Mesendoderm (in vitro differentiated cells): ENCODE measurements around the gene SULF2.
A peak's percentile ranks its signal among the peaks of the same experiment; 100 is the strongest.

Experiments
- DNase-seq: peaks from one replicate; pipeline ENCODE4 v3.0.0; 2013
- H2AK5ac ChIP-seq: 2 replicates; pipeline ENCODE4 v1.6.1; 2013; ENCODE audit warnings: low read length, inconsistent platforms
- H2BK120ac ChIP-seq: 2 replicates; pipeline ENCODE4 v1.6.1; 2013; ENCODE audit warnings: low read depth, mild to moderate bottlenecking, low read length, moderate library complexity, mixed read lengths
- H2BK15ac ChIP-seq: replicated peaks from 2 replicates; pipeline ENCODE4 v1.6.1; 2013; ENCODE audit warnings: low read depth, mild to moderate bottlenecking, moderate library complexity
- H2BK5ac ChIP-seq: 2 replicates; pipeline ENCODE4 v1.6.1; 2013; ENCODE audit warnings: low read length, inconsistent platforms
- H3K18ac ChIP-seq: 2 replicates; pipeline ENCODE4 v1.6.1; 2013; ENCODE audit warnings: mild to moderate bottlenecking, low read length, mixed read lengths
- H3K23ac ChIP-seq: one replicate; pipeline ENCODE4 v1.6.1; 2013; ENCODE audit warnings: low read length
- H3K27ac ChIP-seq: 2 replicates; pipeline ENCODE4 v1.5.1; 2013; ENCODE audit warnings: low read depth, mild to moderate bottlenecking, inconsistent platforms, low read length, moderate library complexity
- H3K27me3 ChIP-seq: 2 replicates; pipeline ENCODE4 v1.6.1; 2013; ENCODE audit warnings: low read length, control low read depth, mild to moderate bottlenecking, inconsistent platforms; ENCODE audit not compliant: insufficient read depth, poor library complexity
- H3K36me3 ChIP-seq: 2 replicates; pipeline ENCODE4 v1.6.1; 2013; ENCODE audit warnings: low read length, inconsistent platforms; ENCODE audit not compliant: control insufficient read depth, insufficient read depth
- H3K4ac ChIP-seq: one replicate; pipeline ENCODE4 v1.6.1; 2013; ENCODE audit warnings: low read depth, mild to moderate bottlenecking, low read length, moderate library complexity
- H3K4me1 ChIP-seq: 2 replicates; pipeline ENCODE4 v1.6.1; 2013; ENCODE audit warnings: low read depth, low read length, inconsistent platforms; ENCODE audit not compliant: control insufficient read depth
- H3K4me2 ChIP-seq: 2 replicates; pipeline ENCODE4 v1.6.1; 2013; ENCODE audit warnings: low read length
- H3K4me3 ChIP-seq: 2 replicates; pipeline ENCODE4 v1.5.1; 2013; ENCODE audit warnings: mild to moderate bottlenecking, low read length
- H3K56ac ChIP-seq: one replicate; pipeline ENCODE4 v1.6.1; 2013; ENCODE audit warnings: low read length
- H3K79me1 ChIP-seq: 2 replicates; pipeline ENCODE4 v1.6.1; 2013; ENCODE audit warnings: low read length, inconsistent platforms
- H3K79me2 ChIP-seq: 2 replicates; pipeline ENCODE4 v1.6.1; 2013; ENCODE audit warnings: mild to moderate bottlenecking, low read length; ENCODE audit not compliant: control insufficient read depth, insufficient read depth
- H3K9ac ChIP-seq: 2 replicates; pipeline ENCODE4 v1.6.1; 2013; ENCODE audit warnings: low read length, inconsistent platforms
- H4K5ac ChIP-seq: one replicate; pipeline ENCODE4 v1.6.1; 2013; ENCODE audit warnings: low read length
- H4K8ac ChIP-seq: one replicate; pipeline ENCODE4 v1.6.1; 2013; ENCODE audit warnings: low read depth, mild to moderate bottlenecking, control low read depth, low read length, moderate library complexity
- WGBS: extraction: QIAGEN DNeasy Blood & Tissue Kit; methylation state at CpG from one replicate; pipeline ENCODE4 v1.1.7; 2013; ENCODE audit warnings: low lambda C conversion rate, missing lambda C conversion rate; ENCODE audit not compliant: insufficient coverage; ENCODE audit errors: extremely low coverage; 5-methylcytosine and 5-hydroxymethylcytosine counted together

SULF2 gene

DNA sequence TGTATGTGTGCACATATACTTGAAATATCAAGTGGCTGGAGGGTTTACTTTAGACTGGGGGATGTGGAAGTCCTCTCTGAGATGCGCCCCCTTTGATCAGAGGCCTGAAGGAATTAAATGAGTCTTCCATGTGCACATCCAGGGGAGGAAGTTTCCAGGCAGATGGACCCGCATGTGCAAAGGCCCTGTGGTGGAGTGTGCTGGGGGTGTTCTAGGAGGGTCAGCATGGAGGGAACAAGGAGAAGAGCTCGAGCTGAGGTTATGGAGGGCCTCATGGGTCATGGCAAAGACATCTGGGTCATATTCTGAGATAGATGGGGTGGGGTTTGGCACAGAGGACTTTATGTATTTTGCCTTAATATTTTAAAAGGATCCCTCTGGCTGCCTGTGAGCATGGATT, 17.7 kb upstream of the SULF2 start:
- Histone ChIP-seq H2BK5ac (no peak overlapping the region), H3K27me3 (no peaks in the 10 kb centered on the region), H2BK120ac (no peak overlapping the region), H3K18ac (no peak overlapping the region), H3K9ac (no peak overlapping the region), H3K23ac (no peak overlapping the region), H4K5ac (no peak overlapping the region), H3K79me1 (no peaks in the 10 kb centered on the region), H3K4me3 (no peak overlapping the region), H3K56ac (no peak overlapping the region), H3K79me2 (no peaks in the 10 kb centered on the region), H3K4me2 (no peak overlapping the region), H3K4ac (no peak overlapping the region), H2BK15ac (no peak overlapping the region), H3K4me1 (no peaks in the 10 kb centered on the region), H3K36me3 (no peaks in the 10 kb centered on the region), H2AK5ac (no peak overlapping the region), H4K8ac (no peak overlapping the region), H3K27ac (no peak overlapping the region)
- DNase-seq = no peak
- WGBS = no CpG with 5 or more reads among the region's 3 CpGs

DNA sequence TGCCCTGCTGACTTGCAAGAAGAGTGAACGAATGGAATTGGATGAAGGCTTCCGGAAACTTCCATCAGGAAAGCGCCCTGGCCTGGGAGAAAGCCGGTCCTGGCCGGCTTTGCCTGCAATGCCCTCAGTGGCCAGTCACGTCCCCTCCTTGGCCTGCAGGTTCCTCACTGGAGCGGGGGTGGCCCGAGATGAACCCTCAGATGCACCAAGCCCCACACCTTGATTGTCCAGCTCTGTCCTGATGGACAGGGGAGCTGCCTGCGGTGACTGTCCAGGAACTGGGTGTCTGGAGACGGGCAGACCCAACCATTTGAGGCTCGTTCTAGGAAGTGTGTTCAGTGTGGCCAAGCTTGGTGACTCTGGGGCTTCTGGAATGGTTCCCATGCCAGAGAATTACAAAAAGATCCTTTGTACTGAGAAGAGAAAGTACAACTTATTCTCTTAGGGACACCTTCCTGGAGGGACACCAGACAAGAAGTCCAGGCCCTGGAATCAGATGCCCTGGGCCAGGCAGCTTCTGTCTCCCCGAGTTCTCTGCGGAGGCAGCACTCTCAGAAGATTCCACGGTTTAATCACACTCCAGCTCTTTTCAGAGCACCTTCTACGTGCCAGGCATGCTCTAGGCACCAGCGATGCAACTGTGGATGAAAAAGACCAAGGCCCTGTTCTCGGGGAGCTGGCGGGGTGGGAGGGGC, 17.1 kb upstream of the SULF2 start:
- Histone ChIP-seq H2BK120ac (no peak overlapping the region), H3K23ac (no peak overlapping the region), H3K36me3 (no peaks in the 10 kb centered on the region), H3K27me3 (no peaks in the 10 kb centered on the region), H3K4me2 (no peak overlapping the region), H2BK5ac (no peak overlapping the region), H3K4me3 (no peak overlapping the region), H2BK15ac (no peak overlapping the region), H3K4ac (no peak overlapping the region), H3K27ac (no peak overlapping the region), H3K4me1 (no peaks in the 10 kb centered on the region), H4K8ac (no peak overlapping the region), H3K79me2 (no peaks in the 10 kb centered on the region), H2AK5ac (no peak overlapping the region), H3K79me1 (no peaks in the 10 kb centered on the region), H3K9ac (no peak overlapping the region), H4K5ac (no peak overlapping the region), H3K18ac (no peak overlapping the region), H3K56ac (no peak overlapping the region)
- no peak for DNase-seq
- WGBS = no CpG with 5 or more reads among the region's 18 CpGs

DNA sequence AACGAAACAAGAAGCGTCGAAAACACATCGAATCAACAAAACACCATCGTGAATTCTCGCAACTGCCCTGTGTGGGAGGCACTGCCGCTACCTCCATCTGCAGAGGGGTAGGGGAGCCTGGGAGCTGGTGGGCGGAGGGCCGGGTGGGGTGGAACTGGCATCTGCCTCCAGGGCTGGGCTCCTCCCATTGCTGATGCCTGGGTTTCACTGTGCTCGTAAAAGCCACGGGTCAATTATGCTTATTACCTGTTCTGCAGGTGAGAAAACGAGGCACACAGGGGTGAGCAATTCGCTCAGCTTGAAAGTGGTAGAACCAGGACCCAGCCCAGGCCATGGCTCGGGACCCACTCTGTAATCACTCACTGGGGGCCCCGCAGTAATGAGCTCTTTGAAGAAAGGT, 16.5 kb upstream of the SULF2 start:
- Histone ChIP-seq H3K27me3 (no peaks in the 10 kb centered on the region), H3K36me3 (no peaks in the 10 kb centered on the region), H3K18ac (no peak overlapping the region), H4K8ac (no peak overlapping the region), H2BK5ac (no peak overlapping the region), H3K79me1 (no peaks in the 10 kb centered on the region), H3K4me2 (no peak overlapping the region), H2AK5ac (no peak overlapping the region), H3K79me2 (no peaks in the 10 kb centered on the region), H3K56ac (no peak overlapping the region), H2BK15ac (no peak overlapping the region), H3K9ac (no peak overlapping the region), H3K27ac (no peak overlapping the region), H3K23ac (no peak overlapping the region), H3K4ac (no peak overlapping the region), H3K4me1 (no peaks in the 10 kb centered on the region), H2BK120ac (no peak overlapping the region), H3K4me3 (no peak overlapping the region), H4K5ac (no peak overlapping the region)
- no peak for DNase-seq
- WGBS = no CpG with 5 or more reads among the region's 15 CpGs

DNA sequence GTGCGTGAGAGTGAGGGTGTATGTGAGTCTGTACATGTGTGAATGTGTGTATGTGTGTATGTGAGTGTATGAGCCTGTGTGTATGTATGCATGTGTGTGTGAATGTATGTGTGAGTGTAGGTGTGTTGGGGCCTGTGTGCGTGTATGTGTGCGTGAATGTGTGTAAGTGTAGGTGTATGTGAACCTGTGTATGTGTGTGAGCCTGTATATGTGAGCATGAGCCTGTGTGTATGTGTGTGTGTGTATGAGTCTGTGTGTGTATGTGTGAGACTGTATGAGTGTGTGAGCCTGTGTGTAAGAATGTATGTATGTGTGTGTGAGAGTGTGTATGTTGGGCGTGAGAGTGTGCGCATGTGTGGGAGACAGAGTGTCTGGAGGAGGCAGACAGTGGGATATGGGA, 15.8 kb upstream of the SULF2 start:
- 100% methylated on average over 4 of the region's 5 CpGs for WGBS
- no peaks in the 10 kb centered on the region for H3K36me3 ChIP-seq
- H3K79me1 ChIP-seq = no peaks in the 10 kb centered on the region
- no peak overlapping the region for H3K4me2 ChIP-seq
- H2AK5ac ChIP-seq = no peak overlapping the region
- no peaks in the 10 kb centered on the region for H3K79me2 ChIP-seq
- no peak for DNase-seq
- H3K27me3 ChIP-seq = no peaks in the 10 kb centered on the region
- H3K4me3 ChIP-seq = no peak overlapping the region
- H3K4me1 ChIP-seq = no peaks in the 10 kb centered on the region
- H4K8ac ChIP-seq = no peak overlapping the region
- H2BK5ac ChIP-seq = no peak overlapping the region
- no peak overlapping the region for H3K18ac ChIP-seq
- H3K56ac ChIP-seq = peak overlapping the region; percentile 30
- no peak overlapping the region for H3K4ac ChIP-seq
- no peak overlapping the region for H3K27ac ChIP-seq
- H2BK120ac ChIP-seq = no peak overlapping the region
- H2BK15ac ChIP-seq = no peak overlapping the region
- no peak overlapping the region for H4K5ac ChIP-seq
- no peak overlapping the region for H3K23ac ChIP-seq
- no peak overlapping the region for H3K9ac ChIP-seq

DNA sequence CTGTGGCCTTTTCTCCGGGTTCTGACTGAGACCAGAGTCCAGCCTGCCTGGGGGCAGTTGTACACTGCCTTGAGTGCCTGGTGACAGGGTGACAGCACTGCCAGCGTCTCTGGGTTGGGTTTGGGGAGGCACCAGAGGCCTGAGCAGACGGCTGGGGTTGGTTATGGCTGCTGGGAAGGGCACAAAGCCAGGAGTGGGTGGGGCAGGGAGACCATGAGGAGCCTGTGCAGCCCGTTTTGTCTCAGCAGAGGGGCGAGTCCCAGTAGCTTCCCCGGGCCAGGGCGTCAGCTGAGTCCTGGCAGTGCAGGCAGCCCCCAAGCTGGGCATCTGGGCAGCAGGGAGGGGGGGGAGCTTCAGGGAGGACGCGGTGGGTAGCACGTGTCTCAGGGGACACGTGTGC, 15.3 kb upstream of the SULF2 start:
- Histone ChIP-seq H3K79me2 (no peaks in the 10 kb centered on the region), H3K36me3 (no peaks in the 10 kb centered on the region), H3K56ac (no peak overlapping the region), H3K23ac (no peak overlapping the region), H2BK5ac (no peak overlapping the region), H3K27ac (no peak overlapping the region), H2AK5ac (no peak overlapping the region), H3K4ac (no peak overlapping the region), H3K4me1 (no peaks in the 10 kb centered on the region), H3K4me2 (no peak overlapping the region), H4K8ac (no peak overlapping the region), H2BK120ac (no peak overlapping the region), H2BK15ac (no peak overlapping the region), H3K4me3 (no peak overlapping the region), H3K9ac (no peak overlapping the region), H3K79me1 (no peaks in the 10 kb centered on the region), H3K18ac (no peak overlapping the region), H3K27me3 (no peaks in the 10 kb centered on the region), H4K5ac (no peak overlapping the region)
- no peak for DNase-seq
- no CpG with 5 or more reads among the region's 11 CpGs for WGBS

DNA sequence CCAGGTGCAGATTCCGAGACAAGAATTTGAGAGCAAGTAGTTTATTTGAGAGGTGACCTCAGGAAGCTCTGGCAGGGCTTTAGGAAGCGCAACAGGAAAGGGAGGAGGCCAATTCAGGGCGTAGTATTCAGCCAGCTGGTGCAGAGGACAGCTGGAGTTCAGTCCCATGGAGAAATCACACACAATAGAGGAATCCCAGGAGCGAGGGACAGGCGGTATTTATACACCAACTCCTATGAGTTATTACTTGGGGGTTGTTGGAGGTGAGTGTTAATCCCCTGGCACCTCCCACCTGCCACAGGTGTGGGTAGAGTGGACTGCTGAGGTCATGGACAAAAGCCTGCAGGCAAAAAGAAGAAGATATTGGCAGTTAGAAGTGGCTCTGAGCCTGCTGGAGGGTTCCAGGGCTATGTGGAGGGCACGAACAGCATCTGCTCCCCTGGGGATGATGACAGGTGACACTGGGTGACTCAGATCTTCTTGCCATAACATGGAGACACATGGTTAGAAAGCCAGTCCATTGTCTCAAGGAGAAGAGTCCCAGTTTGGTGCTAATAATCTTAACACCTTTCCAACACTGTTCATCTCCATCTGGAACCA, 13.9 kb upstream of the SULF2 start:
- Histone ChIP-seq H2BK120ac (no peak overlapping the region), H3K23ac (no peak overlapping the region), H4K8ac (no peak overlapping the region), H3K18ac (no peak overlapping the region), H3K4ac (no peak overlapping the region), H3K79me1 (no peaks in the 10 kb centered on the region), H3K27ac (no peak overlapping the region), H2BK15ac (no peak overlapping the region), H3K56ac (no peak overlapping the region), H3K79me2 (no peaks in the 10 kb centered on the region), H3K4me2 (no peak overlapping the region), H4K5ac (no peak overlapping the region), H3K9ac (no peak overlapping the region), H2AK5ac (no peak overlapping the region), H3K4me1 (no peaks in the 10 kb centered on the region), H2BK5ac (no peak overlapping the region), H3K36me3 (no peaks in the 10 kb centered on the region), H3K27me3 (no peaks in the 10 kb centered on the region), H3K4me3 (no peak overlapping the region)
- DNase-seq = no peak
- WGBS = no CpG with 5 or more reads among the region's 6 CpGs
